GM15510 (cell line): ENCODE results near the gene EPS8L2.

Experiments used
- POLR2A ChIP-seq: IDR thresholded peaks from 3 replicates; pipeline ENCODE4 v1.6.1; 2011; ENCODE audit warnings: borderline replicate concordance; ENCODE audit not compliant: insufficient read length; ENCODE audit errors: extremely low read depth

Gene EPS8L2

GRCh38 chr11:697811-698311 lies 8.2 kb upstream of the EPS8L2 start:
- TF ChIP-seq POLR2A: no peak

GRCh38 chr11:698493-699115 lies 7.4 kb upstream of the EPS8L2 start:
- TF ChIP-seq POLR2A: no peak

GRCh38 chr11:699116-699508 lies 6.9 kb upstream of the EPS8L2 start:
- TF ChIP-seq POLR2A: no peak

GRCh38 chr11:699753-700152 lies 6.3 kb upstream of the EPS8L2 start:
- TF ChIP-seq POLR2A: no peak

GRCh38 chr11:701741-702461 lies 4.1 kb upstream of the EPS8L2 start:
- no peak for TF ChIP-seq POLR2A

- TF ChIP-seq POLR2A: no peak
Observed at GRCh38 chr11:702462-703461, 3.3 kb upstream of the EPS8L2 start.

- TF ChIP-seq POLR2A: no peak
Observed at GRCh38 chr11:703506-703905, 2.5 kb upstream of the EPS8L2 start.

- no peak for TF ChIP-seq POLR2A
Observed at GRCh38 chr11:704228-704674, 1.8 kb upstream of the EPS8L2 start.

GRCh38 chr11:704781-705645 lies 1.0 kb upstream of the EPS8L2 start:
- TF ChIP-seq POLR2A: no peak

GRCh38 chr11:706439-706956 lies 467 bp downstream of the EPS8L2 start:
- TF ChIP-seq POLR2A: no peak

GRCh38 chr11:706957-707816 lies 1.2 kb downstream of the EPS8L2 start:
- TF ChIP-seq POLR2A: no peak

- TF ChIP-seq POLR2A: no peak
Observed at GRCh38 chr11:707817-708420, 1.9 kb downstream of the EPS8L2 start.
